Osteocyte (in vitro differentiated cells): ENCODE results near the gene CDH7. TPM values are rescaled to one million over a fixed set of nuclear protein-coding genes. Genes with fewer than 3 reads are reported as not detected.

Source experiments
- DNase-seq: peaks from one replicate; pipeline ENCODE4 v3.0.0; 2021; ENCODE audit warnings: mixed read lengths; ENCODE audit not compliant: unreplicated experiment; ENCODE audit errors: extremely low spot score
- H3K27ac Mint-ChIP-seq: one replicate; pipeline ENCODE4 v1.8.0; 2021; ENCODE audit warnings: mild to moderate bottlenecking, mixed read lengths; ENCODE audit not compliant: unreplicated experiment
- H3K27me3 Mint-ChIP-seq: one replicate; pipeline ENCODE4 v1.8.0; 2021; ENCODE audit warnings: mixed read lengths; ENCODE audit not compliant: unreplicated experiment
- H3K36me3 Mint-ChIP-seq: one replicate; pipeline ENCODE4 v1.8.0; 2021; ENCODE audit warnings: mixed read lengths; ENCODE audit not compliant: unreplicated experiment
- H3K4me1 Mint-ChIP-seq: one replicate; pipeline ENCODE4 v1.8.0; 2021; ENCODE audit warnings: mixed read lengths; ENCODE audit not compliant: unreplicated experiment
- H3K4me3 Mint-ChIP-seq: one replicate; pipeline ENCODE4 v1.8.0; 2021; ENCODE audit warnings: mild to moderate bottlenecking, moderate library complexity, mixed read lengths; ENCODE audit not compliant: unreplicated experiment
- H3K9me3 Mint-ChIP-seq: one replicate; pipeline ENCODE4 v1.8.0; 2021; ENCODE audit warnings: mixed read lengths; ENCODE audit not compliant: unreplicated experiment
- total RNA-seq: library from RNA; stranded (reverse); gene quantifications from 2 replicates; pipeline ENCODE4 v1.2.1, GENCODE V29; 2021
- TF ChIP-seq, protein P1 (sequence below): fragments of 200-600 bp; sonication (generic); IDR thresholded peaks from 2 replicates; pipeline ENCODE4 v1.5.0; 2021; ENCODE audit warnings: antibody characterized with exemption, mild to moderate bottlenecking, moderate library complexity

The CDH7 gene
- total RNA-seq, 1 donor from 2014 or later = not detected

DNA sequence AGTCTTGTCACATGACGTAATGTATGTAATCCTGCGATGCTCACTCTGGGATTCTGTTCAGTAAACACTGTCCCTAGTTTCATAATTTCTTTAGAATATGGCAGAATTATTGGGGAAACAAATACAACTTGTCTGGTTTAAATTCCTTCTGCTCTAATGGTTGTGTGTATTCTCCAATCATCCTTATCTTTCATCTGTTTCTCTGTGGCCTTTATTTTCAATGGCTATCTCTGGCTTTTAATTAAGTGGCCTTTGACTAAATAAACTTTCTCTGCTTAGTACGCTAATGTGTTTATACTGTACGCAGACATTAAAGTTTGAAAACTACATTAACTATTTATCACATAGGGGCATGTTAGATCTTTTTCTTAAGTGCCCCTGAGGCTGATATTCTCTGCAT lies 40.9 kb downstream of the CDH7 start:
- TF ChIP-seq, protein P1, sequence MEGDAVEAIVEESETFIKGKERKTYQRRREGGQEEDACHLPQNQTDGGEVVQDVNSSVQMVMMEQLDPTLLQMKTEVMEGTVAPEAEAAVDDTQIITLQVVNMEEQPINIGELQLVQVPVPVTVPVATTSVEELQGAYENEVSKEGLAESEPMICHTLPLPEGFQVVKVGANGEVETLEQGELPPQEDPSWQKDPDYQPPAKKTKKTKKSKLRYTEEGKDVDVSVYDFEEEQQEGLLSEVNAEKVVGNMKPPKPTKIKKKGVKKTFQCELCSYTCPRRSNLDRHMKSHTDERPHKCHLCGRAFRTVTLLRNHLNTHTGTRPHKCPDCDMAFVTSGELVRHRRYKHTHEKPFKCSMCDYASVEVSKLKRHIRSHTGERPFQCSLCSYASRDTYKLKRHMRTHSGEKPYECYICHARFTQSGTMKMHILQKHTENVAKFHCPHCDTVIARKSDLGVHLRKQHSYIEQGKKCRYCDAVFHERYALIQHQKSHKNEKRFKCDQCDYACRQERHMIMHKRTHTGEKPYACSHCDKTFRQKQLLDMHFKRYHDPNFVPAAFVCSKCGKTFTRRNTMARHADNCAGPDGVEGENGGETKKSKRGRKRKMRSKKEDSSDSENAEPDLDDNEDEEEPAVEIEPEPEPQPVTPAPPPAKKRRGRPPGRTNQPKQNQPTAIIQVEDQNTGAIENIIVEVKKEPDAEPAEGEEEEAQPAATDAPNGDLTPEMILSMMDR = no peak
- H3K9me3 Mint-ChIP-seq = no peaks in the 10 kb centered on the region
- H3K36me3 Mint-ChIP-seq = no peaks in the 10 kb centered on the region
- H3K4me1 Mint-ChIP-seq = no peaks in the 10 kb centered on the region
- no peak overlapping the region for H3K4me3 Mint-ChIP-seq
- no peak for DNase-seq
- no peaks in the 10 kb centered on the region for H3K27me3 Mint-ChIP-seq
- H3K27ac Mint-ChIP-seq = no peak overlapping the region

DNA sequence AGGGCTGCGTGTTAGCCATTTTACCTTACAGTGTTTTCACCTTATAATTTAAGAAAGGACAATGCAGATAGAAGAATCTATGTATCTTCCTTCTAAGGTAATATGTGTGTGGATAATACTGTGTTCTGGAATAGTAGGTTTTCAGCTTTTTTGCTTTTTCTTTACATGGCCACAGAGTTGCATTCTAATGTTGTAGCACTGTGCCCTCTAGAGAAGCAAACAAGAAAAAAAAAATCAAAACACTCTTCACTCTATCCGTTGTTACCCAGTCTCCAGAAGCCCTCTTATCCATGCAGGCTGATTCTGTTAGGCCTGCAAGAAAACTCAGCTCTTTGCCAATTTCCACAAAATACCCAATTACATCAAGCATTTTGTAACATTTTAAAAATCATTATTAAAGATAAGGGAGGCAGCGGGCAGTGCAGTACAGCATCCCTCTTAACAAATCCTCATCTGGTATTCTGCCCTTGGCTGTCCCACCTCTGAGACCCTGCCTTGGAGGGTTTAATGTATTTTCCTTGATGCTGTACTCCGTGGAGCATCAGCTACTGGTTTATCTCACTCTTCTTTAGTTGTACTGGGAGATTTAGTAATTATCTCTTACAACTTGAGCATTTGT lies 41.8 kb downstream of the CDH7 start:
- Mint-ChIP-seq H3K9me3 (no peaks in the 10 kb centered on the region), H3K4me3 (no peak overlapping the region), H3K4me1 (no peaks in the 10 kb centered on the region), H3K27ac (no peak overlapping the region), H3K27me3 (no peaks in the 10 kb centered on the region), H3K36me3 (no peaks in the 10 kb centered on the region)
- DNase-seq = no peak
- TF ChIP-seq, protein P1 = no peak

DNA sequence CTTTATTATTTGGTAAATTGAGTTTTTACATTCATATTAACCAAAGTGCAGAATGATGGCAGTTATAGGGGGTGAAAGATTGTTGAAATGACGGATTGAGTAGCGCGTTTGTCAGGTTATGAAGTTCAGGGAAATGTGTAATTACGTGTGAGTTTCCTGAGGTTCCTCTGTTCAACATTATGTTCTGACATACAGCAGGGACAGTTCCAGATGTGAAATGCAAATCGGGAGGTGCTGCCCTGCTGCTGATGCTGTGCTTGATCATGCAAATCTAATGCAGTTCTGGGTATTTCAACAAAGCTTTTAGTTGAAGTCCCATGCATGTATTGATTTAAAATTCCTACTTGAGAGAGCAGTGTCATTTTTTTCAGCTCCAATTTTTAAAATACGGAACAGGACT lies 57.9 kb downstream of the CDH7 start:
- TF ChIP-seq, protein P1 = no peak
- H3K27me3 Mint-ChIP-seq = no peaks in the 10 kb centered on the region
- H3K4me1 Mint-ChIP-seq = no peaks in the 10 kb centered on the region
- no peaks in the 10 kb centered on the region for H3K36me3 Mint-ChIP-seq
- no peak for DNase-seq
- no peak overlapping the region for H3K27ac Mint-ChIP-seq
- H3K9me3 Mint-ChIP-seq = no peaks in the 10 kb centered on the region
- no peak overlapping the region for H3K4me3 Mint-ChIP-seq

DNA sequence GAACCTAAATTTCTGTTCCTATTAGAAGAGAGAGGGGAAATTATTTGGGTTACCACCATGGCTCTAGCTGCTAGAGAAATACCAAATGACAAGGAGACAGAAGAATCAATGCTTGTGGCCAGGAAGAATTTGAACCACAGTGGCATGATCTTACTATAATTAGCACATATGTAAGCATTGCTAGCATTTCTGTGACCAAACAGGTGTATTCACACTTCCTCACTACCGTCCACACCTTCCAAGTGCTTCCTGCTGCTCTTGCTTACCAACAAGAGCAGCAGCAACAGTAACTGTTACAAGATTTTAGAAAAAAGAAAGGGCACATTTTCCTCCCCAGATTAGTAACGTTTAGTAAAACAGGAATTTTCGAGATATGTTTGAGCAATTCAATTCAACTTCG lies 60.5 kb downstream of the CDH7 start:
- Mint-ChIP-seq H3K27me3 (no peaks in the 10 kb centered on the region), H3K27ac (no peak overlapping the region), H3K36me3 (no peaks in the 10 kb centered on the region), H3K4me3 (no peak overlapping the region), H3K4me1 (no peaks in the 10 kb centered on the region), H3K9me3 (no peaks in the 10 kb centered on the region)
- DNase-seq = no peak
- TF ChIP-seq, protein P1 = no peak

DNA sequence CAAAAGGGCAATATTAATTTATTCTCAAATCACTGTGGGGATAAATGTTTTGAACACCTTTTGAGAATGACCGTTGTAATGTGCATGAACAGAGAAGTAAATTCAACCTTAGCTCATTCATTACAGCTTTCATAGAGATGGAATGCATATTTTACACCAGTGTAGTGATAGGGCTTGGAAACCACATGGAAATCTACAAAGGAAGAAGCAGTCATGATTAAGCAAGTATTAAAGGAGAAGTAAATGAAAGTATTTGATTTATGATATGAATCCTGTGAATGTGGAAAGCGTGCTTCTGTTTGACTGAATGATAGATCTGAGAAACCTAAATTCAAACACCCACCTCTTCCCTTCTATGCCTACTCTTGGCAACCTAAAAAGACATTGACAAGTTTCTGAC lies 64.7 kb downstream of the CDH7 start:
- TF ChIP-seq, protein P1 = no peak
- no peak overlapping the region for H3K27ac Mint-ChIP-seq
- no peak for DNase-seq
- peaks cover 3% of the 10 kb centered on the region for H3K9me3 Mint-ChIP-seq
- H3K27me3 Mint-ChIP-seq = no peaks in the 10 kb centered on the region
- no peaks in the 10 kb centered on the region for H3K36me3 Mint-ChIP-seq
- H3K4me3 Mint-ChIP-seq = no peak overlapping the region
- H3K4me1 Mint-ChIP-seq = no peaks in the 10 kb centered on the region
